HCT116 (cell line): Measurements from ENCODE around the gene OR10H4. TPM values are rescaled to one million over a fixed set of nuclear protein-coding genes. Genes with fewer than 3 reads are reported as not detected.

ENCODE experiments used
- ATAC-seq: fragments of 200-7000 bp; cut with Tn5 transposase; 2 replicates; pipeline ENCODE4 v1.9.1; 2020; ENCODE audit warnings: mild to moderate bottlenecking, moderate library complexity
- BruUV-seq: library from RNA; stranded (reverse); fragments of 400-500 nt; replicated peaks from 2 replicates; lab custom pipeline; 2021; lab: Mats Ljungman, UMichigan
- CTCF ChIA-PET: fragments of 300-600 bp; sonication (Branson Sonifier 250); formaldehyde crosslinking; loops from one replicate; lab custom pipeline; 2021; ENCODE audit warnings: antibody characterized with exemption; lab: Charles Lee
- POLR2A ChIA-PET: fragments of 300-600, 350-600 bp; sonication (Branson Sonifier 250); formaldehyde crosslinking; loops from one replicate; lab custom pipeline; 2021; ENCODE audit warnings: antibody characterized with exemption; lab: Charles Lee
- RAD21 ChIA-PET, 2 experiments: fragments of 300-600 bp; sonication (Branson Sonifier 250); formaldehyde crosslinking; loops; one replicate each; lab custom pipeline; 2023; ENCODE audit warnings: low total read pairs in 2 of 2; ENCODE audit not compliant: uncharacterized antibody in 2 of 2, unreplicated experiment in 2 of 2, low non-redundant PET in 1 of 2; lab: Charles Lee
- DNase-seq: peaks from one replicate; pipeline ENCODE4 v3.0.0-alpha.2; 2010; ENCODE audit warnings: low read depth, low spot score
- H2AFZ ChIP-seq: fragments of 200-600 bp; shearing (Covaris generic), sonication (generic); 2 replicates; pipeline ENCODE4 v1.6.1; 2017; ENCODE audit warnings: low read depth, mixed run types, mixed read lengths, antibody characterized with exemption, low read length; ENCODE audit not compliant: poor library complexity, severe bottlenecking
- H3K27ac ChIP-seq: 2 replicates; pipeline ENCODE4 v1.5.1; 2012; ENCODE audit warnings: low read depth, low read length
- H3K27me3 ChIP-seq: fragments of 200-600 bp; sonication (generic); 2 replicates; pipeline ENCODE4 v1.6.1; 2016; ENCODE audit warnings: mixed run types, low read length, mixed read lengths; ENCODE audit not compliant: insufficient read depth
- H3K36me3 ChIP-seq, 2 experiments: fragments of 200-500 bp in 1 of 2; fragments of 200-600 bp in 1 of 2; sonication (Bioruptor generic) in 1 of 2; sonication (generic) in 1 of 2; 2 replicates each; pipeline versions ENCODE4 v1.5.1 to v1.6.1; 2014 to 2016; ENCODE audit warnings: low read length in 2 of 2, inconsistent platforms in 1 of 2, mixed read lengths in 1 of 2, mixed run types in 1 of 2; ENCODE audit not compliant: insufficient read depth in 2 of 2, control insufficient read depth in 1 of 2
- H3K4me1 ChIP-seq, 2 experiments: fragments of 200-600 bp in 1 of 2; sonication (generic) in 1 of 2; 2 replicates each; pipeline versions ENCODE4 v1.5.1 to v1.6.1; 2012 to 2017; ENCODE audit warnings: low read length in 2 of 2, inconsistent platforms in 1 of 2, mild to moderate bottlenecking in 1 of 2, mixed read lengths in 1 of 2, mixed run types in 1 of 2, moderate library complexity in 1 of 2; ENCODE audit not compliant: insufficient read depth in 2 of 2, control insufficient read depth in 1 of 2
- H3K4me2 ChIP-seq: fragments of 200-600 bp; sonication (generic); 2 replicates; pipeline ENCODE4 v1.6.1; 2017; ENCODE audit warnings: mixed run types, low read length, mixed read lengths
- H3K4me3 ChIP-seq, 2 experiments: fragments of 200-600 bp in 1 of 2; sonication (generic) in 1 of 2; replicated peaks in 1 of 2; 2 replicates each; pipeline ENCODE4 v1.5.1; 2011 to 2016; ENCODE audit warnings: low read length in 2 of 2, control low read depth in 1 of 2, low read depth in 1 of 2, mild to moderate bottlenecking in 1 of 2, mixed read lengths in 1 of 2, mixed run types in 1 of 2
- H3K79me2 ChIP-seq: fragments of 200-600 bp; sonication (generic); 2 replicates; pipeline ENCODE4 v1.6.1; 2017; ENCODE audit warnings: mild to moderate bottlenecking, mixed run types, low read length, moderate library complexity, mixed read lengths; ENCODE audit not compliant: insufficient read depth
- H3K9ac ChIP-seq: fragments of 200-600 bp; sonication (generic); 2 replicates; pipeline ENCODE4 v1.6.1; 2016; ENCODE audit warnings: low read length, mixed read lengths
- H3K9me2 ChIP-seq: fragments of 200-600 bp; sonication (generic), shearing (Covaris generic); 2 replicates; pipeline ENCODE4 v1.6.1; 2017; ENCODE audit warnings: mixed run types, mild to moderate bottlenecking, moderate library complexity; ENCODE audit not compliant: insufficient read depth
- H3K9me3 ChIP-seq, 2 experiments: fragments of 200-500 bp in 1 of 2; fragments of 200-600 bp in 1 of 2; sonication (Bioruptor generic) in 1 of 2; sonication (generic) in 1 of 2; 2 replicates each; pipeline ENCODE4 v1.6.1; 2014 to 2017; ENCODE audit warnings: low read length in 2 of 2, mixed read lengths in 2 of 2, inconsistent platforms in 1 of 2, low read depth in 1 of 2, mild to moderate bottlenecking in 1 of 2, mixed run types in 1 of 2, moderate library complexity in 1 of 2; ENCODE audit not compliant: control insufficient read depth in 1 of 2, insufficient read depth in 1 of 2
- H4K20me1 ChIP-seq: fragments of 200-600 bp; sonication (generic), shearing (Covaris generic); 2 replicates; pipeline ENCODE4 v1.6.1; 2017; ENCODE audit warnings: mixed run types, mild to moderate bottlenecking, moderate library complexity; ENCODE audit not compliant: insufficient read depth
- ATF3 ChIP-seq: IDR thresholded peaks from 2 replicates; pipeline ENCODE4 v1.6.1; 2012
- CBX3 ChIP-seq: IDR thresholded peaks from 2 replicates; pipeline ENCODE4 v1.6.1; 2012; ENCODE audit warnings: low read depth
- EGR1 ChIP-seq: IDR thresholded peaks from 2 replicates; pipeline ENCODE4 v1.6.1; 2012; ENCODE audit warnings: low read depth
- EZH2 ChIP-seq: fragments of 200-600 bp; sonication (generic); IDR thresholded peaks from 2 replicates; pipeline ENCODE4 v1.6.1; 2017; ENCODE audit warnings: antibody characterized with exemption, mixed run types
- JUND ChIP-seq: IDR thresholded peaks from 2 replicates; pipeline ENCODE4 v1.6.1; 2012
- POLR2A ChIP-seq: IDR thresholded peaks from 2 replicates; pipeline ENCODE4 v1.7.0; 2011; ENCODE audit warnings: borderline replicate concordance; ENCODE audit not compliant: insufficient read depth, insufficient read length; ENCODE audit errors: extremely low read depth
- POLR2AphosphoS5 ChIP-seq: IDR thresholded peaks from 2 replicates; pipeline ENCODE4 v1.6.1; 2011; ENCODE audit warnings: mild to moderate bottlenecking, low read depth, low read length, moderate library complexity
- RAD21 ChIP-seq: IDR thresholded peaks from 2 replicates; pipeline ENCODE4 v1.6.1; 2012; ENCODE audit warnings: low read depth, mild to moderate bottlenecking
- SIN3A ChIP-seq: IDR thresholded peaks from 2 replicates; pipeline ENCODE4 v1.6.1; 2012; ENCODE audit warnings: low read depth
- YY1 ChIP-seq: IDR thresholded peaks from 2 replicates; pipeline ENCODE4 v1.6.1; 2011; ENCODE audit warnings: low read length, low read depth, moderate library complexity, mild to moderate bottlenecking; ENCODE audit not compliant: insufficient replicate concordance; ENCODE audit errors: extremely low read depth
- ZFX ChIP-seq: fragments of 450-650 bp; IDR thresholded peaks from 2 replicates; pipeline ENCODE4 v1.6.1; 2017
- ZNF274 ChIP-seq: fragments of 200-500 bp; sonication (Bioruptor generic); IDR thresholded peaks from 2 replicates; pipeline ENCODE4 v1.6.1; 2014; ENCODE audit warnings: mild to moderate bottlenecking, low read depth, low read length, inconsistent platforms
- intact Hi-C: fragments of 100-400 bp; cut with micrococcal nuclease; formaldehyde crosslinking; loops from 2 replicates; pipeline ENCODE4 v1.10.0; 2022
- total RNA-seq: library from RNA; stranded (reverse); gene quantifications from one replicate; pipeline ENCODE4 v1.2.1, GENCODE V29; 2021; ENCODE audit not compliant: unreplicated experiment
- TF ChIP-seq, protein P1 (sequence below): IDR thresholded peaks from 2 replicates; pipeline ENCODE4 v1.6.1; 2011; ENCODE audit warnings: mild to moderate bottlenecking, low read length, moderate library complexity; ENCODE audit not compliant: insufficient replicate concordance; ENCODE audit errors: extremely low read depth

OR10H4 gene
- total RNA-seq, 1 experiment from 2014 or later, result not detected

DNA sequence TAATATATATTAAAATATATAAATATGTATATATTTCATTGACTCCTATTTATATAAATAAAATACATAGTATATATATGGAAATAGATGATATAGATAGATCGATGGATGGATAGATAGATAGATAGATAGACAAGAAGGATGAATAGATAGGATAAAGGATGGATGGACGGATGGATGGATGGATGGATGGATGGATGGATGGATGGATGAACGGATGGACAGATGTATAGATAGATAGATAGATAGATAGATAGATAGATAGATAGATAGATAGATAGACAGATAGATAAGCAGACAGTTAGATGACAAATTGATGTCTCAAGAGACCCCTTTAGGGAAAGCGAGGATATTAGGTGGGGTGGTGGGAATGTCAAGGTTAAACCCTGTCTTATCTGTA, 29.6 kb upstream of the OR10H4 start:
- Histone ChIP-seq H4K20me1 (no peaks in the 10 kb centered on the region), H3K4me3 (no peak overlapping the region), H3K4me2 (no peak overlapping the region), H2AFZ (no peak overlapping the region), H3K4me1 (no peaks in the 10 kb centered on the region), H3K9me2 (no peaks in the 10 kb centered on the region), H3K27ac (no peak overlapping the region), H3K27me3 (no peaks in the 10 kb centered on the region), H3K9me3 (no peaks in the 10 kb centered on the region), H3K36me3 (peaks cover 0 to 32% of the 10 kb centered on the region in 2 experiments; a peak in 2 of 4 replicates)
- DNase-seq (no peak), ATAC-seq (no peak)
- intact Hi-C loops, result no loop called here
- RAD21 ChIA-PET, result no interaction called here
- BruUV-seq, result no TSS peak
- CTCF ChIA-PET, result no interaction called here
- POLR2A ChIA-PET, result no interaction called here
- no peak for TF ChIP-seq ZNF274
- no peak for TF ChIP-seq CBX3
- TF ChIP-seq JUND, result no peak
- TF ChIP-seq POLR2AphosphoS5, result no peak
- no peak for TF ChIP-seq SIN3A
- TF ChIP-seq ZFX, result no peak
- no peak for TF ChIP-seq RAD21
- no peak for TF ChIP-seq POLR2A
- TF ChIP-seq, protein P1, sequence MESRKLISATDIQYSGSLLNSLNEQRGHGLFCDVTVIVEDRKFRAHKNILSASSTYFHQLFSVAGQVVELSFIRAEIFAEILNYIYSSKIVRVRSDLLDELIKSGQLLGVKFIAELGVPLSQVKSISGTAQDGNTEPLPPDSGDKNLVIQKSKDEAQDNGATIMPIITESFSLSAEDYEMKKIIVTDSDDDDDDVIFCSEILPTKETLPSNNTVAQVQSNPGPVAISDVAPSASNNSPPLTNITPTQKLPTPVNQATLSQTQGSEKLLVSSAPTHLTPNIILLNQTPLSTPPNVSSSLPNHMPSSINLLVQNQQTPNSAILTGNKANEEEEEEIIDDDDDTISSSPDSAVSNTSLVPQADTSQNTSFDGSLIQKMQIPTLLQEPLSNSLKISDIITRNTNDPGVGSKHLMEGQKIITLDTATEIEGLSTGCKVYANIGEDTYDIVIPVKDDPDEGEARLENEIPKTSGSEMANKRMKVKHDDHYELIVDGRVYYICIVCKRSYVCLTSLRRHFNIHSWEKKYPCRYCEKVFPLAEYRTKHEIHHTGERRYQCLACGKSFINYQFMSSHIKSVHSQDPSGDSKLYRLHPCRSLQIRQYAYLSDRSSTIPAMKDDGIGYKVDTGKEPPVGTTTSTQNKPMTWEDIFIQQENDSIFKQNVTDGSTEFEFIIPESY, result no peak
- TF ChIP-seq ATF3, result no peak
- no peak for TF ChIP-seq YY1
- no peak for TF ChIP-seq EGR1
- no peak for TF ChIP-seq EZH2
- TF ChIP-seq, all 23 proteins: peak for 0
- H3K79me2 ChIP-seq, result peaks cover 8% of the 10 kb centered on the region; the same call in 1 of the 2 replicates
- H3K9ac ChIP-seq, result no peak overlapping the region
